Endothelial cell of umbilical vein (primary cell): ENCODE results near the gene YPEL5. TPM values are rescaled to one million over a fixed set of nuclear protein-coding genes. Genes with fewer than 3 reads are reported as not detected.

ENCODE experiments used
- BruUV-seq: library from RNA; stranded (reverse); fragments of 400-500 nt; replicated peaks from 2 replicates; lab custom pipeline; 2021; lab: Mats Ljungman, UMichigan
- CTCF ChIA-PET: fragments of 300-600, 350-600 bp; sonication (Branson Sonifier 250); formaldehyde crosslinking; loops from one replicate; lab custom pipeline; 2021; ENCODE audit warnings: antibody characterized with exemption, inconsistent platforms; lab: Charles Lee
- POLR2A ChIA-PET: fragments of 300-600, 350-600 bp; sonication (Branson Sonifier 250); formaldehyde crosslinking; loops from one replicate; lab custom pipeline; 2021; ENCODE audit warnings: antibody characterized with exemption, inconsistent platforms; lab: Charles Lee
- DNase-seq: peaks from one replicate; pipeline ENCODE4 v3.0.0-alpha.2; 2011; ENCODE audit warnings: low read depth, low spot score
- FAIRE-seq: peaks from 2 replicates; lab custom pipeline; 2011; peaks lifted over from hg19 to GRCh38; lab: Jason Lieb, UNC
- H2AFZ ChIP-seq: 2 replicates; pipeline ENCODE4 v1.6.0; 2012; ENCODE audit warnings: low read depth, low read length, control low read depth, inconsistent platforms
- H3K27ac ChIP-seq: 2 replicates; pipeline ENCODE4 v1.5.1; 2011; ENCODE audit warnings: low read depth, mild to moderate bottlenecking, control low read depth, low read length, moderate library complexity; ENCODE audit not compliant: insufficient read depth
- H3K27me3 ChIP-seq, 2 experiments: 2 replicates each; pipeline versions ENCODE4 v1.6.0 to v1.6.1; 2011; ENCODE audit warnings: low read length in 2 of 2, mixed read lengths in 1 of 2; ENCODE audit not compliant: control insufficient read depth in 2 of 2, insufficient read depth in 2 of 2
- H3K36me3 ChIP-seq, 2 experiments: 2 replicates in 1 of 2; 3 replicates in 1 of 2; pipeline ENCODE4 v1.5.1; 2011; ENCODE audit warnings: low read length in 2 of 2, mild to moderate bottlenecking in 1 of 2, moderate library complexity in 1 of 2; ENCODE audit not compliant: control insufficient read depth in 2 of 2, insufficient read depth in 2 of 2; ENCODE audit errors: extremely low read depth in 1 of 2
- H3K4me1 ChIP-seq: 3 replicates; pipeline ENCODE4 v1.5.1; 2011; ENCODE audit warnings: mild to moderate bottlenecking, low read length; ENCODE audit not compliant: control insufficient read depth, insufficient read depth; ENCODE audit errors: extremely low read depth
- H3K4me2 ChIP-seq: 2 replicates; pipeline ENCODE4 v1.6.1; 2011; ENCODE audit warnings: low read length, control low read depth, mixed read lengths; ENCODE audit not compliant: insufficient read depth
- H3K4me3 ChIP-seq, 3 experiments: fragments of 200-600 bp in 1 of 3; sonication (generic), shearing (Covaris generic) in 1 of 3; replicated peaks in 1 of 3; 2 replicates each; pipeline ENCODE4 v1.5.1; 2011 to 2016; ENCODE audit warnings: control low read depth in 3 of 3, low read length in 3 of 3, mild to moderate bottlenecking in 2 of 3, inconsistent platforms in 1 of 3, low read depth in 1 of 3, moderate library complexity in 1 of 3; ENCODE audit not compliant: insufficient read depth in 1 of 3
- H3K79me2 ChIP-seq: 2 replicates; pipeline ENCODE4 v1.6.0; 2012; ENCODE audit warnings: low read length, inconsistent platforms; ENCODE audit not compliant: control insufficient read depth, insufficient read depth
- H3K9ac ChIP-seq: replicated peaks from 2 replicates; pipeline ENCODE3; 2011; ENCODE audit warnings: low read length, control low read depth; ENCODE audit not compliant: insufficient read depth; ENCODE audit errors: extremely low read depth
- H3K9me1 ChIP-seq: replicated peaks from 3 replicates; pipeline ENCODE4 v1.6.0; 2011; ENCODE audit warnings: mild to moderate bottlenecking, low read length; ENCODE audit not compliant: control insufficient read depth, insufficient read depth; ENCODE audit errors: extremely low read depth
- H3K9me3 ChIP-seq: replicated peaks from 2 replicates; pipeline ENCODE4 v1.5.1; 2012; ENCODE audit warnings: low read length, inconsistent platforms; ENCODE audit not compliant: control insufficient read depth, insufficient read depth
- H4K20me1 ChIP-seq: replicated peaks from 2 replicates; pipeline ENCODE3; 2011; ENCODE audit warnings: mild to moderate bottlenecking, low read length; ENCODE audit not compliant: control insufficient read depth, insufficient read depth; ENCODE audit errors: extremely low read depth
- CTCF ChIP-seq, 2 donors: IDR thresholded peaks; 1 replicate in 1 of 2; 2 replicates in 1 of 2; pipeline ENCODE4 v1.5.1; 2011; ENCODE audit warnings: low read length in 2 of 2, mild to moderate bottlenecking in 2 of 2, moderate library complexity in 2 of 2, control low read depth in 1 of 2, inconsistent platforms in 1 of 2, low read depth in 1 of 2; ENCODE audit not compliant: insufficient read depth in 1 of 2; ENCODE audit errors: extremely low read depth in 1 of 2
- EZH2 ChIP-seq: IDR thresholded peaks from 2 replicates; pipeline ENCODE4 v1.6.1; 2012; ENCODE audit warnings: borderline replicate concordance, low read depth, mild to moderate bottlenecking, moderate library complexity, low read length, inconsistent platforms; ENCODE audit not compliant: severe bottlenecking
- FOS ChIP-seq: IDR thresholded peaks from 2 replicates; pipeline ENCODE4 v1.6.1; 2011; ENCODE audit warnings: mild to moderate bottlenecking, low read length, moderate library complexity, borderline replicate concordance; ENCODE audit not compliant: insufficient read depth
- GATA2 ChIP-seq: IDR thresholded peaks from 2 replicates; pipeline ENCODE4 v1.7.0; 2011; ENCODE audit warnings: low read depth, mild to moderate bottlenecking, moderate library complexity, mixed read lengths, low read length; ENCODE audit not compliant: insufficient read length, insufficient read depth
- JUN ChIP-seq: IDR thresholded peaks from 2 replicates; pipeline ENCODE4 v1.6.1; 2011; ENCODE audit warnings: borderline replicate concordance, low read depth; ENCODE audit not compliant: insufficient read length, insufficient read depth
- MAX ChIP-seq: IDR thresholded peaks from 2 replicates; pipeline ENCODE4 v1.6.1; 2011; ENCODE audit not compliant: insufficient read depth, insufficient read length
- MYC ChIP-seq: IDR thresholded peaks from one replicate; pipeline ENCODE4 v1.6.1; 2011; ENCODE audit warnings: mild to moderate bottlenecking, low read depth, low read length
- POLR2A ChIP-seq: IDR thresholded peaks from 2 replicates; pipeline ENCODE4 v1.6.1; 2012; ENCODE audit warnings: low read depth, mild to moderate bottlenecking, control low read depth, low read length
- POLR2AphosphoS5 ChIP-seq: IDR thresholded peaks from 2 replicates; pipeline ENCODE4 v1.6.1; 2012; ENCODE audit warnings: low read depth, mild to moderate bottlenecking, control low read depth, low read length, moderate library complexity; ENCODE audit not compliant: insufficient read depth
- dilution Hi-C: fragments of 300-500 bp; cut with MboI; formaldehyde crosslinking; loops from one replicate; pipeline ENCODE4 v1.15.0; 2019; ENCODE audit warnings: low sequenced_read_pairs; ENCODE audit not compliant: extremely low pct_ligation_motif_present
- intact Hi-C: fragments of 100-400 bp; cut with micrococcal nuclease; formaldehyde crosslinking; loops from one replicate; pipeline ENCODE4 v1.10.0; 2022
- polyA plus RNA-seq, 4 experiments: library from polyadenylated mRNA; depleted of rRNA in 3 of 4; stranded (reverse) in 3 of 4; unstranded in 1 of 4; fragments of >200 nt; gene quantifications; 2 replicates each; pipeline versions ENCODE4 v1.2.1 to v1.2.3, GENCODE V29; 2011 to 2012; ENCODE audit warnings: missing spikeins in 1 of 4
- total RNA-seq: library from RNA; stranded (reverse); gene quantifications from 2 replicates; pipeline ENCODE4 v1.2.3, GENCODE V29; 2021

Gene YPEL5
- total and polyA plus RNA-seq, 2 donors (not counting 3 experiments of a cell fraction or from before 2014, with no cell fraction given): 49.5 to 62.0 TPM

GRCh38 chr2:30193104-30193681 is 46.4 kb downstream of the YPEL5 start:
- no peak overlapping the region for H2AFZ ChIP-seq
- no peak overlapping the region for H3K4me2 ChIP-seq
- BruUV-seq: no TSS peak
- no peak overlapping the region for H3K27ac ChIP-seq
- H3K27me3 ChIP-seq: no peaks in the 10 kb centered on the region
- ChIA-PET POLR2A (no interaction called here), CTCF (interaction anchor here (0.6 to 1.0 kb wide), 3 partner anchors 28 to 37 kb away, joined by 3 to 4 read pairs (median 4); no protein-coding TSS in a partner anchor)
- no peaks in the 10 kb centered on the region for H3K79me2 ChIP-seq
- H3K36me3 ChIP-seq: no peaks in the 10 kb centered on the region
- no peaks in the 10 kb centered on the region for H3K4me1 ChIP-seq
- DNase-seq (no peak), FAIRE-seq (no peak)
- no peak overlapping the region for H3K4me3 ChIP-seq
- H3K9me3 ChIP-seq: no peaks in the 10 kb centered on the region
- dilution Hi-C loops: no loop called here
- intact Hi-C loops: no loop called here
- no peaks in the 10 kb centered on the region for H4K20me1 ChIP-seq
- no peak overlapping the region for H3K9ac ChIP-seq
- TF ChIP-seq EZH2 (no peak), MAX (no peak), POLR2A (no peak), GATA2 (no peak), CTCF (IDR thresholded peaks at IDR 0.05; ENCODE audit: extremely low read depth in 1 of 2, insufficient read depth in 1 of 2, low read depth in 1 of 2, low read length in 2 of 2) (no peak), MYC (no peak), FOS (no peak), JUN (no peak), POLR2AphosphoS5 (no peak)
- no peaks in the 10 kb centered on the region for H3K9me1 ChIP-seq
